SH-SY5Y (cell line): Measurements from ENCODE around the gene PAMR1.

ENCODE experiments used
- GATA2 ChIP-seq: IDR thresholded peaks from 2 replicates; pipeline ENCODE4 v1.6.1; 2011; ENCODE audit warnings: mild to moderate bottlenecking, low read depth, low read length
- GATA3 ChIP-seq: IDR thresholded peaks from 2 replicates; pipeline ENCODE4 v1.6.1; 2011; ENCODE audit warnings: low read depth, mild to moderate bottlenecking, low read length, moderate library complexity

GRCh38 chr11:35507688-35508087, 17.7 kb downstream of the PAMR1 start:
- TF ChIP-seq GATA2: no peak
- TF ChIP-seq GATA3: no peak
